ENCODE measurements around the gene SLC30A2. TPM values are rescaled to one million over a fixed set of nuclear protein-coding genes. Genes with fewer than 3 reads are reported as not detected.
"Not testable (repeated sequence)": the region's sequence is repeated elsewhere in the genome, so short reads cannot be mapped to it uniquely, and the experiment has no call there.

Gene SLC30A2
- under 1 TPM; 0.40 to 0.51 TPM for total RNA-seq
- polyA plus RNA-seq: under 1 TPM; 0.02 to 0.08 TPM
- long read RNA-seq, donor 1: 0 reads
- long read RNA-seq, donor 2: 0 reads
- long read RNA-seq, donor 3: 0 reads
- long read RNA-seq, donor 4: 0 reads
- long read RNA-seq, donor 5: 0 reads

- TF ChIP-seq, protein P1, sequence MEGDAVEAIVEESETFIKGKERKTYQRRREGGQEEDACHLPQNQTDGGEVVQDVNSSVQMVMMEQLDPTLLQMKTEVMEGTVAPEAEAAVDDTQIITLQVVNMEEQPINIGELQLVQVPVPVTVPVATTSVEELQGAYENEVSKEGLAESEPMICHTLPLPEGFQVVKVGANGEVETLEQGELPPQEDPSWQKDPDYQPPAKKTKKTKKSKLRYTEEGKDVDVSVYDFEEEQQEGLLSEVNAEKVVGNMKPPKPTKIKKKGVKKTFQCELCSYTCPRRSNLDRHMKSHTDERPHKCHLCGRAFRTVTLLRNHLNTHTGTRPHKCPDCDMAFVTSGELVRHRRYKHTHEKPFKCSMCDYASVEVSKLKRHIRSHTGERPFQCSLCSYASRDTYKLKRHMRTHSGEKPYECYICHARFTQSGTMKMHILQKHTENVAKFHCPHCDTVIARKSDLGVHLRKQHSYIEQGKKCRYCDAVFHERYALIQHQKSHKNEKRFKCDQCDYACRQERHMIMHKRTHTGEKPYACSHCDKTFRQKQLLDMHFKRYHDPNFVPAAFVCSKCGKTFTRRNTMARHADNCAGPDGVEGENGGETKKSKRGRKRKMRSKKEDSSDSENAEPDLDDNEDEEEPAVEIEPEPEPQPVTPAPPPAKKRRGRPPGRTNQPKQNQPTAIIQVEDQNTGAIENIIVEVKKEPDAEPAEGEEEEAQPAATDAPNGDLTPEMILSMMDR (IDR thresholded peaks at IDR 0.05; ENCODE audit: control extremely low read depth, extremely low read depth): no peak
- ATAC-seq (ENCODE audit: insufficient read depth, low FRiP score) (no peak), DNase-seq (peak; percentile 14 to 59 (median 31))
Observed at GRCh38 chr1:26045722-26046245, at the start of gene SLC30A2. Gene SLC30A2 (minus strand): TSS chr1:26046118. CDS start chr1:26045896, 222 bp downstream.

DNA sequence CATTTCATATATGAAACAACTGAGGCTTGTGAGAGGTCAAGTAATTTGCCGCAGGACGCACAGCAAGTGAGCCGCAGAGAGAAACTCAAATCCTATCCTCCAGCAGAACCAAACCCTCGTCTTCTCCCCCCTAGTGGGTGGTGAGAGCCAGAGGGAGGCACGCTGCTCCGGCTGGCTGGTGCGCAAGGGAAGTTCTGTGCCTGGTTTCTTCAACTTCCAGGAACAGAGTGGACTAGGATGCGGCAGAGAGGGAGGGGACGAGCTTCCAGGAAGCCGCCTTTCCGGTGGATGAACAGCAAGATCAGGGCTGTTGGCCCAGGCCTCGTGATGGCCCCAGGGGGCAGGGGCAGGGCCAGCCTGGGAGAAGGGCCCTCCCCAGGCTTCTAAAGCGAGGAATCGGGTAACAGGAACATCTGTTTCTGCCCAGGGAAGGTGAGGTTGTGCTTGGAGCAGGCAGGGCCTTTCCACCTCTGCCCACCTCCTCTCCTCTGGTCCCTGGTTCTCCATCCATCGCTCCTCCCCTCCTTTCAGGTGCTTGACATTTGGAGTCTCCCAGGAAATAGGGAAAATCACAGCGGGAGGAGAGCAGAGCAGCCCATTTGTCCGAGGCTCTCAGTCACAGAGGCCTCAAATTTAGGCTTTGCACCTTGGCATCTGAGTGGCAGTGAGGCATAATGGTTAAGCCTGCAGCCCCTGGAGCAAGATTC lies 48.9 kb upstream of the SLC30A2 start:
- Histone ChIP-seq H3K27me3 (ENCODE audit: control insufficient read depth in 3 of 3, insufficient read depth in 3 of 3, low read length in 2 of 3) (peaks cover 0 to 19% (median 5%) of the 10 kb centered on the region in 3 donors), H3K9me3 (ENCODE audit: control insufficient read depth in 4 of 4, insufficient read depth in 3 of 4, low read length in 3 of 4) (peaks cover 0 to 3% (median 0%) of the 10 kb centered on the region in 4 donors), H3K27ac (ENCODE audit: low read depth in 1 of 2, low read length in 1 of 2) (peak overlapping the region in 1 of 2 donors; percentile 94), H3K9ac (ENCODE audit: insufficient read depth in 1 of 2, low read length in 2 of 2) (no peak overlapping the region), H3K36me3 (ENCODE audit: control insufficient read depth in 4 of 4, insufficient read depth in 4 of 4, low read length in 4 of 4) (no peaks in the 10 kb centered on the region), H3K4me1 (ENCODE audit: control insufficient read depth in 5 of 5, insufficient read depth in 5 of 5, low read length in 5 of 5) (peaks cover 0 to 6% (median 0%) of the 10 kb centered on the region in 5 donors), H3K4me3 (no peak overlapping the region)
- DNase-seq (peak in 1 of 3 donors; percentile 21), ATAC-seq (ENCODE audit: insufficient read depth, low FRiP score) (peak; percentile 34)
- 51 to 59% methylated on average over 16 to 17 of the region's 17 CpGs for WGBS, 2 donors
- TF ChIP-seq, protein P1 (IDR thresholded peaks at IDR 0.05; ENCODE audit: control extremely low read depth, extremely low read depth): no peak

More at GRCh38 chr1:26045722-26046245, at the start of gene SLC30A2:
- no peaks in the 10 kb centered on the region for H3K36me3 ChIP-seq (ENCODE audit: control insufficient read depth in 4 of 4, insufficient read depth in 4 of 4, low read length in 4 of 4)
- H3K4me1 ChIP-seq (ENCODE audit: control insufficient read depth in 5 of 5, insufficient read depth in 5 of 5, low read length in 5 of 5): peaks cover 0 to 8% (median 0%) of the 10 kb centered on the region in 5 donors
- 1% methylated on average over 40 to 62 of the region's 62 CpGs for WGBS, 2 donors
- H3K9me3 ChIP-seq (ENCODE audit: control insufficient read depth in 4 of 4, insufficient read depth in 3 of 4, low read length in 3 of 4): peaks cover 0 to 2% (median 0%) of the 10 kb centered on the region in 4 donors
- peak within 1 kb of the TSS in 1 of 2 donors; percentile 43 for H3K27ac ChIP-seq (ENCODE audit: low read depth in 1 of 2, low read length in 1 of 2)
- H3K9ac ChIP-seq (ENCODE audit: insufficient read depth in 1 of 2, low read length in 2 of 2): no peak within 1 kb of the TSS
- H3K27me3 ChIP-seq (ENCODE audit: control insufficient read depth in 3 of 3, insufficient read depth in 3 of 3, low read length in 2 of 3): peaks cover 5 to 45% (median 41%) of the 10 kb centered on the region in 3 donors
- H3K4me3 ChIP-seq: no peak within 1 kb of the TSS

DNA sequence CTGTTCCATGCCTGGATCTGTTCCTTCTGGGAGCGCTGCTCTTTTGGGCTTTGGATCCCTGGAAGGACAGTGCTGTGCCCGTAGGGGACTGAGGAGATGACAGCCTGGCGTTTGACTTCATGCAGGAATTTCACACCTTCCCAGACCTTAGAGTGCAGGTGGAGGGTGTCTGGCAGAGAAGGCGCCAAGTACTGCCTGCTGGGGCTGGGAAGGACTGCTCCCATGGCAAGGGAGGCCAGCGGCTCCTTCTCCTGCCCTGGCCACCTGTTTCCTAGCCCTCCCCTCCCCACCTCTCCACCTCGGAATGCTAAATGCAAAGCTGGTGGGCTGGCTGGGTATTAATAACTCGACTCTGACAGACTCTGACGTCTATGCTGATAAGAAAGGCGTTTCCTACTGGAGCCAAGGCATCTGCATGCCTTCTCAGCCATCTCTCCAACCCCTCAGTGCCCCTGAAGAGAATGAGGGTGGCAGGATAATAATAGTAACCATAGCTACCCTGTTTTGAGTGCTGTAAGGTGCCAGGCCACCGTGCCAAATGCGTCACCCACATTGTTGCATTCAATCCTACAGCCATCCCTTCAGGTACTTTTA lies 48.3 kb upstream of the SLC30A2 start:
- H3K27ac ChIP-seq (ENCODE audit: low read depth in 1 of 2, low read length in 1 of 2): peak overlapping the region in 1 of 2 donors; percentile 94
- peaks cover 0 to 19% (median 5%) of the 10 kb centered on the region in 3 donors for H3K27me3 ChIP-seq (ENCODE audit: control insufficient read depth in 3 of 3, insufficient read depth in 3 of 3, low read length in 2 of 3)
- H3K4me3 ChIP-seq: no peak overlapping the region
- WGBS, 2 donors: 33 to 41% methylated on average over 11 of the region's 11 CpGs
- TF ChIP-seq, protein P1 (IDR thresholded peaks at IDR 0.05; ENCODE audit: control extremely low read depth, extremely low read depth): no peak
- H3K4me1 ChIP-seq (ENCODE audit: control insufficient read depth in 5 of 5, insufficient read depth in 5 of 5, low read length in 5 of 5): peaks cover 0 to 6% (median 0%) of the 10 kb centered on the region in 5 donors
- peak; percentile 18 to 52 (median 31) for DNase-seq
- no peaks in the 10 kb centered on the region for H3K36me3 ChIP-seq (ENCODE audit: control insufficient read depth in 4 of 4, insufficient read depth in 4 of 4, low read length in 4 of 4)
- H3K9ac ChIP-seq (ENCODE audit: insufficient read depth in 1 of 2, low read length in 2 of 2): no peak overlapping the region
- peaks cover 0 to 3% (median 0%) of the 10 kb centered on the region in 4 donors for H3K9me3 ChIP-seq (ENCODE audit: control insufficient read depth in 4 of 4, insufficient read depth in 3 of 4, low read length in 3 of 4)
- no peak for ATAC-seq (ENCODE audit: insufficient read depth, low FRiP score)

DNA sequence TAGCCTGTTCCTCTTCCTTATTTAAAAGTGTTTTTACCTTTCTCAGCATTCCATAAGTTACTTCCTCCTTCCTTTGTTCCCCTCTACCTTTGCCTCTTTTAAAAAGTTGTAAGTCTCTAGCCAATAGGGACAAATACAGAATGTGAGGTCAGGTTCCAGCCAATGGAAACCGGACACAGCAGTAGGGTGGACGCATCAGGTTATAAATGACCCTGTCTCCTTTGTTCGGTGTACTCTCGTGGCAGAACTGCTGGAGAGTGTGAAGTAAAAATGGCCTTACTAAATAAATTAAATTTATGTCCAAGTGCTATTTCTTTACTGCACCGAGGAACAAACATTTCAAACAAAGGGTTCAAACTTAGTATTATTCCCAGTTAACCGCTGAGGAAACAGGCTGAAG lies 47.7 kb upstream of the SLC30A2 start:
- ATAC-seq (ENCODE audit: insufficient read depth, low FRiP score); H3K4me3 ChIP-seq; H3K9ac ChIP-seq (ENCODE audit: insufficient read depth in 1 of 2, low read length in 2 of 2); H3K9me3 ChIP-seq (ENCODE audit: control insufficient read depth in 4 of 4, insufficient read depth in 3 of 4, low read length in 3 of 4); H3K36me3 ChIP-seq (ENCODE audit: control insufficient read depth in 4 of 4, insufficient read depth in 4 of 4, low read length in 4 of 4); DNase-seq; H3K4me1 ChIP-seq (ENCODE audit: control insufficient read depth in 5 of 5, insufficient read depth in 5 of 5, low read length in 5 of 5): not testable (repeated sequence)
- H3K27ac ChIP-seq (ENCODE audit: low read depth in 1 of 2, low read length in 1 of 2): peak overlapping the region in 1 of 2 donors; percentile 75
- WGBS, 2 donors: 40 to 50% methylated on average over 6 of the region's 6 CpGs
- H3K27me3 ChIP-seq (ENCODE audit: control insufficient read depth in 3 of 3, insufficient read depth in 3 of 3, low read length in 2 of 3): peaks cover 0 to 19% (median 5%) of the 10 kb centered on the region in 3 donors

Measured in lung (tissue), 16 donors.